DND-41 (cell line): Measurements from ENCODE around the gene SOAT2.

Experiments
- ATAC-seq: fragments of 200-7000 bp; cut with Tn5 transposase; 3 replicates; pipeline ENCODE4 v1.9.1; 2021; ENCODE audit warnings: low read depth; ENCODE audit not compliant: insufficient read depth
- DNase-seq: peaks from one replicate; pipeline ENCODE4 v3.0.0-alpha.2; 2020
- H2AFZ ChIP-seq: 2 replicates; pipeline ENCODE4 v1.6.0; 2012; ENCODE audit warnings: low read depth, low read length
- H3K27ac ChIP-seq: 2 replicates; pipeline ENCODE4 v1.5.1; 2012; ENCODE audit warnings: low read length, inconsistent platforms
- H3K27me3 ChIP-seq: fragments of 200-600 bp; sonication (generic); 2 replicates; pipeline ENCODE4 v1.6.0; 2012; ENCODE audit warnings: low read length, mild to moderate bottlenecking, inconsistent platforms; ENCODE audit not compliant: insufficient read depth, poor library complexity
- H3K36me3 ChIP-seq: 2 replicates; pipeline ENCODE4 v1.5.1; 2012; ENCODE audit warnings: low read length, inconsistent platforms; ENCODE audit not compliant: insufficient read depth
- H3K4me1 ChIP-seq: 2 replicates; pipeline ENCODE4 v1.5.1; 2012; ENCODE audit warnings: mild to moderate bottlenecking, low read length; ENCODE audit not compliant: insufficient read depth
- H3K4me2 ChIP-seq: 2 replicates; pipeline ENCODE4 v1.6.0; 2012; ENCODE audit warnings: mild to moderate bottlenecking, moderate library complexity, low read length, inconsistent platforms; ENCODE audit not compliant: insufficient read depth
- H3K4me3 ChIP-seq, 2 experiments: fragments of 200-600 bp in 1 of 2; shearing (Covaris generic) in 1 of 2; 2 replicates each; pipeline ENCODE4 v1.5.1; 2012 to 2016; ENCODE audit warnings: inconsistent platforms in 2 of 2, low read length in 2 of 2, mild to moderate bottlenecking in 2 of 2, low read depth in 1 of 2, moderate library complexity in 1 of 2
- H3K79me2 ChIP-seq: 2 replicates; pipeline ENCODE4 v1.6.0; 2012; ENCODE audit warnings: low read length, inconsistent platforms; ENCODE audit not compliant: insufficient read depth
- H3K9ac ChIP-seq: 2 replicates; pipeline ENCODE4 v1.6.0; 2012; ENCODE audit warnings: low read depth, mild to moderate bottlenecking, inconsistent platforms, low read length, moderate library complexity
- H3K9me3 ChIP-seq: 2 replicates; pipeline ENCODE4 v1.5.1; 2012; ENCODE audit warnings: low read length, moderate library complexity, mild to moderate bottlenecking, inconsistent platforms; ENCODE audit not compliant: insufficient read depth, severe bottlenecking
- H4K20me1 ChIP-seq: 2 replicates; pipeline ENCODE4 v1.6.0; 2012; ENCODE audit warnings: low read length; ENCODE audit not compliant: insufficient read depth
- EZH2 ChIP-seq: IDR thresholded peaks from 3 replicates; pipeline ENCODE4 v1.6.1; 2012; ENCODE audit warnings: borderline replicate concordance, low read depth, mild to moderate bottlenecking, moderate library complexity, low read length, inconsistent platforms; ENCODE audit not compliant: severe bottlenecking
- TF ChIP-seq, protein P1 (sequence below): IDR thresholded peaks from 2 replicates; pipeline ENCODE4 v1.5.1; 2012; ENCODE audit warnings: borderline replicate concordance, low read length, moderate library complexity, mild to moderate bottlenecking; ENCODE audit not compliant: poor library complexity, severe bottlenecking; ENCODE audit errors: extremely low read depth

The SOAT2 gene

DNA sequence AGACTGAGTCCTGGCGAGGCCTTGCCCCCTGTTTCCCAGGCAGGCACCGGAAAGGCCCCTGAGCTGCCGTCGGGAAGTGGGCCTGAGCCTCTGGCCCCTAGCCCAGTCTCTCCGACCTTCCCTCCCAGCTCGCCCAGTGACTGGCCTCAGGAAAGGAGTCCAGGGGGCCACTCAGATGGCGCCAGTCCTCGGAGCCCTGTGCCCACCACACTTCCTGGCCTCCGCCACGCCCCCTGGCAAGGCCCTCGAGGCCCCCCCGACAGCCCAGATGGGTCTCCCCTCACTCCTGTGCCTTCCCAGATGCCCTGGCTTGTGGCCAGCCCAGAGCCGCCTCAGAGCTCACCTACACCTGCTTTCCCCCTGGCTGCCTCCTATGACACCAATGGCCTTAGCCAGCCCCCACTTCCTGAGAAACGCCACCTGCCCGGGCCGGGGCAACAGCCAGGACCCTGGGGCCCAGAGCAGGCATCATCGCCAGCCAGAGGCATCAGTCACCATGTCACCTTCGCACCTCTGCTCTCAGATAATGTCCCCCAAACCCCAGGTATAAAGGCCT lies 42.5 kb upstream of the SOAT2 start:
- Histone ChIP-seq H3K4me3 (no peak overlapping the region), H3K9ac (no peak overlapping the region), H2AFZ (no peak overlapping the region)

GRCh38 chr12:53061404-53062010 lies 41.8 kb upstream of the SOAT2 start:
- Histone ChIP-seq H3K36me3 (peaks cover 21% of the 10 kb centered on the region), H3K4me3 (no peak overlapping the region), H3K79me2 (no peaks in the 10 kb centered on the region), H4K20me1 (no peaks in the 10 kb centered on the region), H2AFZ (no peak overlapping the region), H3K27ac (no peak overlapping the region), H3K4me1 (no peaks in the 10 kb centered on the region), H3K9me3 (no peaks in the 10 kb centered on the region), H3K4me2 (no peak overlapping the region), H3K9ac (no peak overlapping the region), H3K27me3 (no peaks in the 10 kb centered on the region)
- DNase-seq = no peak
- ATAC-seq = 0 out of 3 replicates have a peak, but pooled peaks have one; percentile 8
- no peak for TF ChIP-seq EZH2
- TF ChIP-seq, protein P1, sequence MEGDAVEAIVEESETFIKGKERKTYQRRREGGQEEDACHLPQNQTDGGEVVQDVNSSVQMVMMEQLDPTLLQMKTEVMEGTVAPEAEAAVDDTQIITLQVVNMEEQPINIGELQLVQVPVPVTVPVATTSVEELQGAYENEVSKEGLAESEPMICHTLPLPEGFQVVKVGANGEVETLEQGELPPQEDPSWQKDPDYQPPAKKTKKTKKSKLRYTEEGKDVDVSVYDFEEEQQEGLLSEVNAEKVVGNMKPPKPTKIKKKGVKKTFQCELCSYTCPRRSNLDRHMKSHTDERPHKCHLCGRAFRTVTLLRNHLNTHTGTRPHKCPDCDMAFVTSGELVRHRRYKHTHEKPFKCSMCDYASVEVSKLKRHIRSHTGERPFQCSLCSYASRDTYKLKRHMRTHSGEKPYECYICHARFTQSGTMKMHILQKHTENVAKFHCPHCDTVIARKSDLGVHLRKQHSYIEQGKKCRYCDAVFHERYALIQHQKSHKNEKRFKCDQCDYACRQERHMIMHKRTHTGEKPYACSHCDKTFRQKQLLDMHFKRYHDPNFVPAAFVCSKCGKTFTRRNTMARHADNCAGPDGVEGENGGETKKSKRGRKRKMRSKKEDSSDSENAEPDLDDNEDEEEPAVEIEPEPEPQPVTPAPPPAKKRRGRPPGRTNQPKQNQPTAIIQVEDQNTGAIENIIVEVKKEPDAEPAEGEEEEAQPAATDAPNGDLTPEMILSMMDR = peak; percentile 26

More for the DNA sequence above, 42.5 kb upstream of the SOAT2 start:
- Histone ChIP-seq H3K36me3 (peaks cover 14% of the 10 kb centered on the region), H4K20me1 (no peaks in the 10 kb centered on the region), H3K27me3 (no peaks in the 10 kb centered on the region), H3K4me1 (no peaks in the 10 kb centered on the region), H3K27ac (no peak overlapping the region), H3K9me3 (no peaks in the 10 kb centered on the region), H3K4me2 (no peak overlapping the region), H3K79me2 (no peaks in the 10 kb centered on the region)
- ATAC-seq (no peak), DNase-seq (no peak)
- TF ChIP-seq EZH2 = no peak
- TF ChIP-seq, protein P1 = no peak

DNA sequence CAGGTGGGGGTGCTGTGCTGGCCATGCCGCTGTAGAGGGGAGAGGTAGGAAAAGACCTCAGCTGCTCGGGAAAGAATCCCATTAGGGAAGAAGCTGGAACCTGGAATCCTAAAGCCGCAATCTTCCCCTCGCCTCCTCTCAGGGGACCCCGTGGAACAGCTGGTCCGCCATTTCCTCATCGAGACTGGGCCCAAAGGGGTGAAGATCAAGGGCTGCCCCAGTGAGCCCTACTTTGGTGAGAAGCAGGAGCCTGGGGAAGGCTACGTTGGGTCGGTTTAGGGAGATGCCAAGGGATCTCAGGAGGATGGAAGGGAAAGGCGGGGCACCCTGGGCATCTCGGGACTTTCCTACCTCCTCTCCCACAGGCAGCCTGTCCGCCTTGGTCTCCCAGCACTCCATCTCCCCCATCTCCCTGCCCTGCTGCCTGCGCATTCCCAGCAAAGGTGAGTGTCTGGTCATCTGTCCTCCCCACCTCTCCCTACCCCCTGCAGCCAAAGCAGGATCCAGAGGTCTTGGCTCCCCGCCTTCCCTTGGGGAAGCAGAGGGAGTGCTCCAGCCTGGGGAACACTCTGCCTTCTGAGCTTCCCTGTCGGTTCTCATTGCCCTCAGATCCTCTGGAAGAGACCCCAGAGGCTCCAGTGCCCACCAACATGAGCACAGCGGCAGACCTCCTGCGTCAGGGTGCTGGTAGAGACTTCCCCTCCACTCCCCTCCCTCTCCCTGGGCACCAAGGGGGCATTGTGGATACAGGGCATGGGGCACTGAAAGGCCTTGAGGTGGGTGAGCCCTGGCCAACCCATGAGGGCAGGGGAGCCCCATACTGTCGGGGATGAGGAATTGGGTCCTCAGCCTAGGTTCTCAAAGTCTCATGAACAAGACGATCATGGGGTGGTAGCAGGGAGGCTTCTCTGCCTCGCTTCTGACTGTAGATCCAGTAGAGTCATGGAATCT lies 41.0 kb upstream of the SOAT2 start:
- TF ChIP-seq, protein P1 = no peak
- TF ChIP-seq EZH2 = no peak
- H2AFZ ChIP-seq = no peak overlapping the region
- no peak overlapping the region for H3K4me2 ChIP-seq
- DNase-seq (no peak), ATAC-seq (no peak)
- no peaks in the 10 kb centered on the region for H4K20me1 ChIP-seq
- no peaks in the 10 kb centered on the region for H3K27me3 ChIP-seq
- H3K36me3 ChIP-seq = peaks cover 22% of the 10 kb centered on the region
- no peaks in the 10 kb centered on the region for H3K9me3 ChIP-seq
- no peaks in the 10 kb centered on the region for H3K4me1 ChIP-seq
- no peak overlapping the region for H3K4me3 ChIP-seq
- H3K79me2 ChIP-seq = no peaks in the 10 kb centered on the region
- no peak overlapping the region for H3K9ac ChIP-seq
- no peak overlapping the region for H3K27ac ChIP-seq
